ENCODE results near the gene ARHGEF40.

ARHGEF40 gene

DNA sequence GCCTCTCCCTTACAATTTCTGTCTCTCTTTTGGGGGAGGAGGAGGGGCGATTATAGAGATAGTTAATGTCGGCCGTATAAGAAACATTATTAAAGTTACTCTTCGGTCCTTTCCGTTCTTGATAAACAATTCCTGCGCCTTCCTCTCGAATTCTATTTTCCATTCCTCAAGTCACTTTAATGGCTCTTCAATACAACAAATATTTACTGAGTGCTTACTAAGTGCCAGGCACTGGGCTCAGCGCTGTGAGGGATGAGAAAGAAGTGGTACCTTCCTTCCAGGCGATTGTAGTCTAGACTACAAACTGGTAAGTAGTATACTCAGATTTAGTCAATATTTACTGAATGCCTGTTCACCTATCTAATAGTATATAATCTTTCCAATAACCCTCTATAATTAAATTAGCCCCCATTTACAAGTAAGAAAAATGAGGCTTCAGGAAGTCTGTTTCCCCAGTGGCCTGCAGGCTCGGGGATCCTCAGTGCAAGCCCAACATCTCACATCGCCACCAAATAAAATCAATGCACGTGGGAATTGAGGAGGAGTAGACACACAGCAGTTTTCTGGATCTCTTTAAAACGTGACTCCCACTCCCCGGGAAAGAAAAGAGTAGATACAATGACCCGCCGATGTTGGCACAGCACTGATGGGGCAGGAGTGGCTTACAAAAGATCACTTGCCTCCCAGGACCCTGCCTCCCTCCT is 28.9 kb downstream of the ARHGEF40 start:
- DNase-seq, result peak; percentile 38

DNA sequence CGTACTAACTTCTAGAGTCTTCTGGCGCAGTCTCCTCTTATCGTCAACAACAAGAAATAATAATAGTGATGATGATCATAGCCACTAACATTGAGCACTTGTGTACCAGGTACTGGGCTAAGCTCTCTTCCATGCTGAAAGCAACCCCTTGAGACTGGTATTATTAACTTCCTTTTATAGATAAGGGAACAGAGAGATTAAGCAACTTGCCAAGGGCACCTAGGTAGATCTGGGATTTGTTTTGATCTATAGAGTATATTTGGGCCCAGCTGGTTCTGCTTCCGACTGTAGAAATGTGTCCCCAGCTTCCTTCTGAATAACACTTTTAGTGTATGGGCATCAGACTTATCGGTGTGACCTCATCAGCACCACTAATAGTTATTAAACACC is 29.5 kb downstream of the ARHGEF40 start:
- no peak for DNase-seq

DNA sequence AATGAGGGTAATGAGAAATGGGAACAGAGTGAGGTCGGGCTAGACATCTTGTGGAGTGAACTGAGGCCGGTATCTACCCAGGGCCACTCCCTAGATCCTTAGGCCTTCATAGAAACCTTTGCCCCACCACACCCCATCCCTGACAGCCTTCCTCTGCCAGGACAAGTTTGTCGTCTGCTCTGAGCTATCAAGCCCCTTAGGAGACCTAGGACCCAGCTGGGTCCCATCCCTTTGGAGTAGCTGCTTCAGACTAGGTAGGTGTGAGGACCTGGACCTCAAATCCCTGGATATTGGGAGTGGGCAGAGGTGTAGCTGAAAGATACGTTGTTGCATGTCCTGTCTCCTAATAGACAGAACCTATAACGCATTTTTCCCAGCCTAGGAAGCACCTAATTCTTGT is 30.8 kb downstream of the ARHGEF40 start, which contains the start of gene TMEM253:
TMEM253 (plus strand) TSS at position 136 of the 400 bp plus-strand sequence. CDS start 278 bp downstream, outside the sequence.
- DNase-seq, result no peak

DNA sequence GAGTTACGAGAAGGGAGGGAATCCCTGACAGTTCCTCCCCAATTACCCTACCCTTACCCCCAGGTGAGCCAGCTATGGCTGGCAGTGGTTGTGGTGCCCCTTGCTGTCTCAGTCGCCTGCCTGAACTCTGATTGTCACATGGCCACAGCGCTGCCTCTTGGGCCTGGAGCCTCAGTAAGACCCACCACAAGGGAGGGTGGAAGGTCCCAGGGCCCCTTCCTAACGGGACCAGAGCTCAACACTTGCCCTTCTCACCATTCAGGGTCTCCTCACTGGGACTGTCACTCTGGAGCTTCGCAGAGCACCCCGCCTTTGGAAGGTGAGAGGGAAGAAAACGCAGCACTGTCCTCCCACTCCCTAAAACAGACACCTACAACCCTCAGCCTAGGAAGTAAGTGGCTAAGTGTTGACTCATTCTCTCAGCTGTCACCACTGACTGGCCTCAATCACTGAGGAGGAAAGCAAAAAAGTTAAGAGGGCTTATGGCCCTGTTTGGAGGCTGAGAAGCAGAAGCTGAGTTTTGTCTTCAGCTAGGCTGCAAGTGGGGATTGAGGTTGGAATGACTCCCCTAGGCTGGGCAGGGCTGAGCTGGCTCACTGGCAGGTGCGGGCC is 31.8 kb downstream of the ARHGEF40 start:
- DNase-seq, result no peak

DNA sequence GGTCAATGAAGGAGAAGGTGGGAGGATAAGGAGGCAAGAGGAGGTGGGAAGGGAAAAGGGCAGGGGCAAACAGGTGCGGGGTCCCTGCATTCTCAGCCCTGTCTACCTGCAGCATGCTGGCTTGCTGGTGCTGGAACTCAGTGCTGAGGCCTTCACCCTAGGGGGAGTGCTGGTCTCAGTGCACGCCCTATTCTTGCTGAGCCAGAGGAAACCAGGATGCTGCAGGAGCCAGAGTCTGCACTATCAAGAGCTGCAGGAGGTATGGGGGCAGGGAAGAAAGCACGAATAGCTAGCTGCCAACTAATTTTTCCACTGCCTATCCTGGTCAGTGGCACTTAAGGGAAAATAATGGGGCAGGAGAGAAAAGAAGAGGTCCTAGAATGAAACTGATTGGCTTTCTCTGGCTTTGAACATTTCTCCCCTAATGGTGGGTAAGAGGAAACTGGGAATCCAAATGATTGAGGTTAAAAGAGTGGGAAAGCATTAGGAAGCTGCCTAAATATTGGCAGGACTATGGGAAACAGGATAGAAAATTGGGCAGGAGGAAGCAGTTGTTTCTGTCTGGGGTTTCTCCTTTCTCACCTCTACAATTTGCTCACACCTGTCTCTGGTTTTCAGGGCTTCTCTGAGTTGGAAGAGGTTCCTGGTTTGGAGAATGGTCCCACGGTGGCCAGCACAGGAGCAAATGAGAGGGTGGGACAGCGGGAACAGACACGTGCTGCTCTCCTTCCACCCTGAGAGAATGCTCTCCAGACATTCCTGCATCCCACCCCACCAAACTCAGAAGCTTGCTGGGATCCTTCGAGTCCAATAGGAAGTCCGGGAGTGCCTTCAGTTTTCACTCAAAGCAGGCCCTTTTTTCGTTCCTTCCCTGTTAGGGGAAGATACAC is 32.7 kb downstream of the ARHGEF40 start:
- no peak for DNase-seq

DNA sequence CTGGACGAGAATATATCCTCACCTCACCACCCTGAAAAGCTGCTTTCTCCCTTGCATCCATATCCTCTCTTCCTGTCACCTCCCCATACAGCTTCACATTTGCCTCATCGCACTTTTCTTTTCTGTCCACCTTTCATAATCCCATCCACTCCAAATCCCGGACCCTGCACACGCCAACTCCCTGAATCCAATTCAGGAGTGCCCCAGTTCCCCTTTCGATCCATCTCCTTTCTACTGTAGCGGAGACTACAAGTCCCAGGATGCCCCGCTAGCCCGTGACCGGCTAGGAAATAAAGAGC is 33.3 kb downstream of the ARHGEF40 start:
- no peak for DNase-seq

DNA sequence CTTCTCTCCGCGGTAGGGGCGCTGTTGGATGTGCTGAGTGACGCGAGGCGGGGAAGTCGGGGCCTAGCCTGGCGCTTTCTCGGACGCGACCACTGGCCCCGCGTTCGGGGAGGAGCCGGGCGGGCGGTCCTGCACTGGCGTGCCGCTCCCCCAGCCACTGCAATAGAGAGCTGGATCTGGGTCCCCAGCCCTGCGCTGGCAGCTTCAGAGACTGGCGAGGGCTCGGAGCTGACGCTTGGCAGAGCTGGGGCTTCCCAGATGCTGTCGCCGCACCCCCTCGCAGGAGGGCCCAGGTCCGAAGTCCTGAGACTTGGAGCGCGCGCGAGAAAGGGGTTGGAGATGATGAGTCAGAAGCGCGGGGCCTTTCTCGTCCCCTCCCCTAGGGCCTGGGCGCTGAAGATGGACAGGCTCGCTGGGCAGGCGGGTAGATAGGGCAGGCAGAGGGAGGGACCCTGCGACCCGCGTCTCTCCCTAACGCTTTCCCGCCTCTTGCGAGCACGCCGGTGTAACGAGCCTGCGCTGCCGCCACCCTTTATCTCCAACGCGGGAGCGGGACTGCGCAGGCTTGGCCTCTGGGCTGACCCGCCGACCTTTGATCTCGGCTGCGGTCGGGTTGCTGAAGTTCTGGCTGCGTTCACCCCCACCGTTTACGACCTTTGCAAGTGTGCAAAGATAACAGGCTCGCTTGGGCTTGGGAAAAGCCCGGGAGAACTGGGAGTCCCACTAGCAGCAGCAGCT is 33.8 kb downstream of the ARHGEF40 start:
- DNase-seq, result peak; percentile 98

DNA sequence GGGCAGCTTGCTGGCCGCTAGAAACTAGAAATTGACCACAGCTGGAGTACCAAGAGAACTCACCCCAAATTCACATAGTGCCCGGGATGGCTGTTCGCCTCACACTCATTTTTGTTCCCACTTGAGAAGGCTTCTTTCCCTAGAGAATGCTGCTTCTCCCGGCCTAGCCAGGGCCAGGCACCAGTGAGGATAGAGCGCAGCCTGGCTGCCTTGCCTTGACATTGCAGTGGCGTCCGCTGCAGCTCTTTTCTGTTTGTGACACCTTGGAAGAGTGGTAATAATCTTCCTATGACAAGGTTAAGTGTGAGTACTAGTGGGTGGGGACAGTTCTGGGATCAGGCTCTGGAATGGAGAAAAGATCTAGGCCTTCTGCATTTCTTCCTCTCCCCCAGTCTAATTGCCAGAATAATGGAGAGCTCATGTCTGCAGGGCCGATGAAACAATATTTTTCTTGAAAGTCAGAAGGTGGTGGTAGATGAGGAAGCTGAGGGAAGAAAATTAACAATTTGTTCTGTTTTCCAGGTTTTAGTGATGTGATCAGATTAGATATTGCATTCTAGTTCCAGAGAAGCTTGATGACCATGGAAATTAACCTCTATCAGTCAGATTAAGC is 34.5 kb downstream of the ARHGEF40 start:
- DNase-seq, result peak; percentile 86

DNA sequence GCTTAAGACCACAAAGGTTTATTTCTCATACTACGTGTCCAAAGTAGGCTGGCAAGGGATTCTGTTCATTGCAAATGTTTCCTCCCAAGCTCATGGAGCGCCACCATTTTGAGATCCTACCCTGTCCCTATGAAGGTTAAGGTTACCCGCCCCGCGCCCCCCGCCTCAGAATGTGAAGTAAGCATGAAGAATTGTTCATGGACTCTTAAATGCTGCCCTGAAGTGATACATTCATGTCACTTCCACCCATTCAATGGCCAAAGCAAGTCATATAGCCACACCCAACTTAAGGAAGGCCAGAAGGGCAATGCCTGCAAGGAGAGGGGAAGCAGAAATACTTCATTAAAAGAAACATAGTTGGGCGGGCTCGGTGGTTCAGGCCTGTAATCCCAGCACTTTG is 35.0 kb downstream of the ARHGEF40 start:
- no peak for DNase-seq

DNA sequence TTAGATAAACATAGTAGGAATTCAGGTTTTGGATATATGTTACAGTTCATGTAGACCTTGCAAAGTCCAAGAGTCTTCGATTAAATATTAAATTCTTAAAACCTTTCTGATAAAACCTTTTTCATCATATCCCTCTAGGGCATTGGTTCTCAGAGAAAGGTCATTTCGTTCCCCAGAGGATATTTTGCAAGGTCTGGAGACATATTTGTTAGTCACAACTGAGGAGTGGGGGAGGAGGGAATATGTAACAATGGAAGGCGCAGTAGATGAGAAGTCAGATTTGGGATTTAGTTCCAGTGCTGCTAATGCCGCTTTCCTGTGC is 36.0 kb downstream of the ARHGEF40 start:
- no peak for DNase-seq

DNA sequence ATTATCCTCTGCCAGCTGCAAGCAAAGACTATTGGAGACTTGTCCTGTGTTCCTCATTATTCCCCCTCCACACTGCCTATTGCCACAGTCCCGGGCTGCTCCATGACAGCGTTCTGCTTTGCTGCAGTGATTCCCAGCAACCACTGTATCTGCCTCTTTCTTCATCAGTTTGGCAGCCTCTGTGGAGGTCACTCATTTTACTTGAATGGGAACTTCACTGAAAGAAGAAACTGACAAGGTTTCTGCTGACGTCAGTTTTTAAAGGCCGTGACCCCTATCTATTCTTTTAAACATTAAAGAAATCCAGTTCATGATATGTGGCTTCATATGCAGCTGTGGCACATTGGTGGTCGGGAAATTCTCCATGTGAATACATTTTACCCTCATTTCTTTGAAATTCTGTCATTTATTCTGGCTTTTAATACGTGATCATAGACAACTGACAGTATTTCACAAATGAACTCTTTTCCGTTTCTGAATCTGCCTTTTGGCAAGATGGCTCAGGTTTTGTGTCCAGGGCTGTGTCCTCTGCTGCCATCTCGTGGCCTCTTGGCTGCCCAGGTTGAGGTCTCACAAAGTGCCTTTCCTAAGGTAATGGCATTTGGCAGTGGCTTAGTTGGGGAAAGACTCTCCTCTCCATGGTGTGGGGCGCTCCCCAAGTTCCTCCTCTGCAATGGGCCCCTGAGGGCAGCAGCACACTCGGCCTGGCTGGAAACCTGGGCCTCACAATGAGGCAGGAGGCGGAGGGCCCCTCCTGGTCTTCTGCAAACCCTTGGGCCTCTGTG is 36.6 kb downstream of the ARHGEF40 start:
- peak; percentile 87 for DNase-seq

DNA sequence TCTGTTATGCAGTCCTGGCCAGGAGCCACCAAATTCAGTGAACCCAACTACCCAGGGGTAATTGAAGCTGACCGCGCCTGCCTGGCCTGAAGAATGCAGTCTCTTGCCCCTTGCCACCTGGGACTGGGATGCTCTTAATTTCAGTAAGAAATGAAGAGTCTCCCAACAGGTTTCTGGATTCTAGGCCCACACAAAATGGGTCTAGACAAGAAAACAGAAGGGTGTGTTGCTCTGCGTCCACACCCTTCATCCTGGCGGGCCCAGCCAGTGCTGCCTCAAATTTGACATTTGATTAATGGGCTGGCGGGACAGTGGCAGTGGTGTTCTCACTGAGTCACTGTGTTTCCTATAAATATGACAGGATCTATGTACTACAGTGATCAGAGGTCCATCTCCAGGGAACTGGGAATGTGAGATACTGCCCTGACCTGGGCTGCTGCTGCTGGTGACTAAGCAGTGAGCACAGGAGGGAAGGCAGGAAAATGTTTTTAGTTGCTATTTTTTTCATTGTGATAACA is 37.2 kb downstream of the ARHGEF40 start:
- DNase-seq, result no peak

DNA sequence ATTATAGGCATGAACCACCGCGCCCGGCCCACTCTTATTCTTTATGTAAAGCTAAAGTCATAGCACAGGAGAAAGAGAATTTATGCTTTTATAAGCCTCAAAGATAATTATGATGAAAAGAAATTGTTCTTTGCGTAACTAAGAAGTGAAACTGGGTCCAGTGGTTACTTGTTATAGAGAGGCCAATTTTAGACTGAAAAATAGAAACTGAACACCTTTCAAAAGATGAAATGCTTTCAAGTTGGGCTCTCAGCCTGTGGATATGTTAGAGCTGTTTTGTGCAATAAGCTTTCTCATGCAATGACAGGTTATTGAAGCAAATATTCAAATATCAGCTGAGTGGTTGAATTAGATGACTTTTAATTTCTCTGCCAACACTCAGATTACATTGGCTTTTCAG is 38.7 kb downstream of the ARHGEF40 start:
- DNase-seq, result no peak

DNA sequence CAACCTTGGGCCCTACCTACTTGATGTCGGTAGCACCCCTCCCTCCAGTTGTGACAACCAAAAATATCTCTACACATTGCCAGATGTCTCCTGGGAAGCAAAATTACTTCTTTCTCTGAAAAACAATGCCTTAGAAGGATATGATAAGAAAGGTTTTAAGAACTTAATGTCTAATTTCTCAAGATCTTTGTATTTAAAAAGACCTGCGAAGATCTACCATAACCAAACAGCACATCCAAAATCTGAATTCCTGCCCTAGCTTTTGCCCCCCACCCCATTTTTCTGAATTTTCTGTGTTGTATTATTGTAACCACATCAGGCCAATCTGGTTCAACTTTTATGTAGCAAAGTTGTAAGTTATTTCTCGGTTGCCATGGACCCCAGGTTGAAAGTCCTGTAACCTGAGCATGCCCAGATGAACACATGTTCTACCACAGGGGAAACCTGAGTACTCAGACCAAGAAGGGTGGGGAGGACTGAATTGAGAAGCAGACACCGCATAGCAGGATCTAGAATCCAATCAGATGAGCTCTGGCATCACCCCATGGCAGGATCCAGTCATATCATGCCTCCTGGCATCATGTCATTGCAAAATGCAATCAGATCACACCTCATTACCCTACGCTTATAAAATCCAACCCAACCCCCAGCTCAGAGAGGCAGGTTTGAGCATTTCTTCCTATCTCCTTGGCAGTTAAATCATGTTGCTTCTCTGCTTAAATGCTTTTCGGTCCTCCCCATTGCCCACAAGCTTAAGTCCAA is 39.5 kb downstream of the ARHGEF40 start:
- no peak for DNase-seq

DNA sequence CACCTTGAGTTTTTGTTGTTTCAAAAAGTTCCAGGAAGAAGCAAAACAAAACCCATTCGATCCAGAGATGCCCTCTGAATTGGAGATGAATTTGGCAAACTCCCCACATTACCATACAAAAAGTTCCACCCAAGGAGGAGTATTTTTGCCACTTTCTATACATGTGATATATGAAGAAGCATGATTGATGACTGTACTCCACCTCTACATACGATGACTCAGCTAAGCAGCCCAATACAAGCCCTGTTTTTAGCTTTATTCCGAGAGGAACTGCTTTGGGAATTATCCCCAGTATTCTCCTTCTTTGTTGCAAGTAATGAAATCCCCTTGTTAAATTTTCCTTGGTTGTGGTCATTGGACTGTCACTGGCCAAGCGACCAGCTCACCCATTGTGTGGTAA is 42.2 kb downstream of the ARHGEF40 start:
- DNase-seq, result no peak

DNA sequence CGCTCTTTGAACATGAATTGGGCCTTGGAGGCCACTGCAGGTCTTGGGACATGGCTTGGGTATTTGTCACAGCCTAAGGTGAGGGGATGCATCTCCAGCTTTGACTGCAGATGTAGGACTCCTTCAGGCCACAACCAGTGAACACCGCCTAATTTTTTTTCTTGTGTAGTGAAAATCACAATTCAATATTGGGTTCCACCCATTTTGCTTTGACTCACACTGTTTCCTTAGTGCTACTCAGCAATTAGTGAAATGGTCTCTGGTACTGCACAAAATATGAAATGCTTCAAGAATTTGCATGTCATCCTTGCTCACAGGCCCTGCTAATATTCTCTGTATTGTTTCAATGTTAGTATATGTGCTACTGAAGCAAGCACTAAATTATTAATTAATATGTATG is 43.3 kb downstream of the ARHGEF40 start:
- no peak for DNase-seq

DNA sequence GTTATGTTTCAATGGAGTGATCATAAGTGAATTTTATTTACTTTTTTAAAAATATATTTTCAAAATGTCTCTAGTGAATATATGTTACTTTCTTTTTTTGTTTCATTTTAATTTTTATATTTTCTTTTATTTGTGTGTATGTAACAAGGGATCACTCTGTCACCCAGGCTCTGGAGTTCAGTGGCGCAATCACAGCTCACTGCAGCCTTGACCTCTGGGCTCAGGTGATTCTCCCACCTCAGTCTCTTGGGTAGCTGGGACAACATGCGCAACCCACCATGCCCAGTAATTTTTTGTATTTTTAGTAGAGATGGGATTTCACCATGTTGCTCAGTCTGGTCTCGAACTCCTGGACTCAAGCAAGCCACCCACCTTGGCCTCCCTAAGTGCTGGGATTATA is 48.8 kb downstream of the ARHGEF40 start:
- DNase-seq, result no peak

DNA sequence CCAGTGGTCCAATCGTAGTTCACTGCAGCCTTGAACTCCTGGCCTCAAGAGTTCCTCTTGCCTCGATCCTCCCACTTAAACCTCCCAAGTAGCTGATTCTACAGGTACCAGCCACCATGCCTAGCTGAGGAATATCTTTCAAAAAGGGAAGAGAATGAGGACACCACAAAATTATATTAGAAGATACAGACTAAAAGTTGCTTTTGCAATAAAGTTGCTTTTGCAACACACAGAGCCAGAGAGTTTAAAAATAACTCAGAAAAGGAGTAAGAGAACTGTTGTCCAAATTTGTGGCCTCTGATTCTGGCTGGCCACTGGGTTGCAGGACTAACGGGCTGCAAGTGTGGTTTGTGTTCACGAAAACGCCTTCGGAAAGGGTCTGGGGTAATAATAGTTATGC is 50.6 kb downstream of the ARHGEF40 start:
- DNase-seq, result no peak

DNA sequence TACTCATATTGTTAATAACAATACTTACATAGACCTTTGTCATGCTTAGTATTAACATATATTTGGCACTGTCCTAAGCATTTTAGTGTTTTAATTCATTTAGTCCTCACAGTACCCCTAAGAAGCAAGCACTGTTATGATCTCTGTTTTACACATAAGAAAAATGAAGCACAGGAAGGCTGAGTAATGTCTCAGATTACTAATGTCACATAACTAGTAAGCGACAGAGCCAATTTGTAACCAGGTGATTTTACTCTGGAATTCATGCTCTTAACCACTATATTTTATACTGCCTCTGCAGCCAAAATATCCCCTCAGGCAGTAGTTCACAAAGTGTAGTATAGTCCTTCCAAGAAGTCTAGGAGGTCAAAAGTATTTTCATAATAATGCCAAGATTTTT is 51.0 kb downstream of the ARHGEF40 start:
- no peak for DNase-seq

DNA sequence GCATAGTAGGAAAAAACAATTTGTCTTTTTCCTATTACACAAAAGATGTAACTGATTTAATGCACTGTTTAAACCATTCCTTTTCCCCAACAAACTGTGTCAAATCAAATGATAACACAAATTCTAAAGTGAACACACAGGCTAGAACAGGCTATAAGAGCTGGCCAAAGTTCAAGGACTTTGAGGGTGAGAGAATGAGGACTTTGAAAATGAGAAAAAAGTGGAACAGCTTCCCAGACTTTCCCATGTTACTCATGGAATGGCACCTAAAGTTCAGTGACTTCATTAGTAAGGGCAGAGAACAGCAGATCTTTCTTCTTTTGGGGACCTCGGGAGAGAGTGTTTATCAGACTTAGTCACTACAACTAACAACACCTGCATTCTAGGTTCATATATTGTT is 53.3 kb downstream of the ARHGEF40 start:
- no peak for DNase-seq

DNA sequence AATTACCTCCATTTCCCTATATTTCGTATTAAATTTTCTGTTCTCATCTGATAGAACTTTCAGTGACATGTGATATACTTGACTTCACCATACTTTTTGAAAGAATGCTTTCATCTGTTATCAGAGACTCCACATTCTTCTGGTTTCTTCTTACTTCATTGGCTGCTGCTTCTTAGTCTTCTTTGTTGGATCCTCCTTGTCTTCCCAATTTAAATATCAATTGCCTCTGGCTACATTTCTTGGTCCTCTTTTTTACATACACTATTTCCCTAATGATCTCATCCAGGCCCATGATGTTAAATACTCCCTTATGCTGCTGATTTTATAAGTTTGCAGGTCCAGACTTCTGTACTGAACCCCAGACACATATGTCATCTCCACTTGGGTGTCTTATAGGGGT is 63.8 kb downstream of the ARHGEF40 start:
- no peak for DNase-seq
